ENCODE results near the gene APBB1.

APBB1 gene

GRCh38 chr11:6353367-6353987 lies 65.4 kb downstream of the APBB1 start:
- H3K27me3 ChIP-seq (ENCODE audit: control insufficient read depth in 1 of 2, insufficient read depth in 2 of 2, low read length in 2 of 2): no peaks in the 10 kb centered on the region
- no peak overlapping the region for H3K9ac ChIP-seq (ENCODE audit: low read depth in 1 of 2, low read length in 2 of 2)
- no peaks in the 10 kb centered on the region for H3K36me3 ChIP-seq (ENCODE audit: control insufficient read depth in 1 of 2, insufficient read depth in 2 of 2, low read length in 2 of 2)
- no peaks in the 10 kb centered on the region for H3K9me3 ChIP-seq (ENCODE audit: control insufficient read depth in 1 of 2, low read length in 2 of 2)
- H3K4me1 ChIP-seq (ENCODE audit: control insufficient read depth in 1 of 2, insufficient read depth in 2 of 2, low read length in 2 of 2): no peaks in the 10 kb centered on the region
- no peak overlapping the region for H3K4me3 ChIP-seq (ENCODE audit: low read depth in 1 of 2, low read length in 2 of 2)
- H3K27ac ChIP-seq (ENCODE audit: low read depth, low read length): no peak overlapping the region

- Histone ChIP-seq H3K4me1 (ENCODE audit: control insufficient read depth in 1 of 2, insufficient read depth in 2 of 2, low read length in 2 of 2) (no peaks in the 10 kb centered on the region), H3K4me3 (ENCODE audit: low read depth in 1 of 2, low read length in 2 of 2) (no peak overlapping the region), H3K27ac (ENCODE audit: low read depth, low read length) (no peak overlapping the region), H3K36me3 (ENCODE audit: control insufficient read depth in 1 of 2, insufficient read depth in 2 of 2, low read length in 2 of 2) (no peaks in the 10 kb centered on the region), H3K9me3 (ENCODE audit: control insufficient read depth in 1 of 2, low read length in 2 of 2) (no peaks in the 10 kb centered on the region), H3K27me3 (ENCODE audit: control insufficient read depth in 1 of 2, insufficient read depth in 2 of 2, low read length in 2 of 2) (no peaks in the 10 kb centered on the region), H3K9ac (ENCODE audit: low read depth in 1 of 2, low read length in 2 of 2) (no peak overlapping the region)
Measured at GRCh38 chr11:6351782-6352382, 67.0 kb downstream of the APBB1 start.

GRCh38 chr11:6350486-6350885 lies 68.4 kb downstream of the APBB1 start:
- no peaks in the 10 kb centered on the region for H3K36me3 ChIP-seq (ENCODE audit: control insufficient read depth in 1 of 2, insufficient read depth in 2 of 2, low read length in 2 of 2)
- no peaks in the 10 kb centered on the region for H3K4me1 ChIP-seq (ENCODE audit: control insufficient read depth in 1 of 2, insufficient read depth in 2 of 2, low read length in 2 of 2)
- H3K4me3 ChIP-seq (ENCODE audit: low read depth in 1 of 2, low read length in 2 of 2): no peak overlapping the region
- H3K9me3 ChIP-seq (ENCODE audit: control insufficient read depth in 1 of 2, low read length in 2 of 2): no peaks in the 10 kb centered on the region
- H3K27me3 ChIP-seq (ENCODE audit: control insufficient read depth in 1 of 2, insufficient read depth in 2 of 2, low read length in 2 of 2): no peaks in the 10 kb centered on the region
- no peak overlapping the region for H3K9ac ChIP-seq (ENCODE audit: low read depth in 1 of 2, low read length in 2 of 2)
- H3K27ac ChIP-seq (ENCODE audit: low read depth, low read length): no peak overlapping the region

- no peaks in the 10 kb centered on the region for H3K9me3 ChIP-seq (ENCODE audit: control insufficient read depth in 1 of 2, low read length in 2 of 2)
- no peak overlapping the region for H3K4me3 ChIP-seq (ENCODE audit: low read depth in 1 of 2, low read length in 2 of 2)
- H3K27me3 ChIP-seq (ENCODE audit: control insufficient read depth in 1 of 2, insufficient read depth in 2 of 2, low read length in 2 of 2): no peaks in the 10 kb centered on the region
- H3K4me1 ChIP-seq (ENCODE audit: control insufficient read depth in 1 of 2, insufficient read depth in 2 of 2, low read length in 2 of 2): no peaks in the 10 kb centered on the region
- no peaks in the 10 kb centered on the region for H3K36me3 ChIP-seq (ENCODE audit: control insufficient read depth in 1 of 2, insufficient read depth in 2 of 2, low read length in 2 of 2)
- H3K9ac ChIP-seq (ENCODE audit: low read depth in 1 of 2, low read length in 2 of 2): no peak overlapping the region
- no peak overlapping the region for H3K27ac ChIP-seq (ENCODE audit: low read depth, low read length)
Measured at GRCh38 chr11:6350043-6350442, 68.9 kb downstream of the APBB1 start.

GRCh38 chr11:6345366-6345765 lies 73.5 kb downstream of the APBB1 start:
- H3K9me3 ChIP-seq (ENCODE audit: control insufficient read depth in 1 of 2, low read length in 2 of 2): no peaks in the 10 kb centered on the region
- H3K4me1 ChIP-seq (ENCODE audit: control insufficient read depth in 1 of 2, insufficient read depth in 2 of 2, low read length in 2 of 2): no peaks in the 10 kb centered on the region
- no peak overlapping the region for H3K4me3 ChIP-seq (ENCODE audit: low read depth in 1 of 2, low read length in 2 of 2)
- H3K27ac ChIP-seq (ENCODE audit: low read depth, low read length): no peak overlapping the region
- H3K27me3 ChIP-seq (ENCODE audit: control insufficient read depth in 1 of 2, insufficient read depth in 2 of 2, low read length in 2 of 2): no peaks in the 10 kb centered on the region
- no peak overlapping the region for H3K9ac ChIP-seq (ENCODE audit: low read depth in 1 of 2, low read length in 2 of 2)
- H3K36me3 ChIP-seq (ENCODE audit: control insufficient read depth in 1 of 2, insufficient read depth in 2 of 2, low read length in 2 of 2): no peaks in the 10 kb centered on the region
